Endothelial cell (in vitro differentiated cells): Measurements from ENCODE around the gene ATP2A3. TPM values are rescaled to one million over a fixed set of nuclear protein-coding genes. Genes with fewer than 3 reads are reported as not detected.

Experiments used
- DNase-seq: peaks from one replicate; pipeline ENCODE4 v3.0.0; 2021; ENCODE audit warnings: low spot score
- H3K27ac Mint-ChIP-seq: one replicate; pipeline ENCODE4 v1.8.0; 2021; ENCODE audit warnings: mixed read lengths, inconsistent platforms; ENCODE audit not compliant: unreplicated experiment
- H3K27me3 Mint-ChIP-seq: one replicate; pipeline ENCODE4 v1.8.0; 2021; ENCODE audit warnings: mild to moderate bottlenecking, moderate library complexity, mixed read lengths, inconsistent platforms; ENCODE audit not compliant: unreplicated experiment
- H3K36me3 Mint-ChIP-seq: one replicate; pipeline ENCODE4 v1.8.0; 2021; ENCODE audit warnings: mild to moderate bottlenecking, low read depth, mixed read lengths, inconsistent platforms; ENCODE audit not compliant: unreplicated experiment
- H3K4me1 Mint-ChIP-seq: one replicate; pipeline ENCODE4 v1.8.0; 2021; ENCODE audit warnings: mild to moderate bottlenecking, mixed read lengths, inconsistent platforms; ENCODE audit not compliant: unreplicated experiment
- H3K4me3 Mint-ChIP-seq: one replicate; pipeline ENCODE4 v1.8.0; 2021; ENCODE audit warnings: mild to moderate bottlenecking, mixed read lengths, inconsistent platforms; ENCODE audit not compliant: unreplicated experiment
- H3K9me3 Mint-ChIP-seq: one replicate; pipeline ENCODE4 v1.8.0; 2021; ENCODE audit warnings: mixed read lengths, inconsistent platforms; ENCODE audit not compliant: unreplicated experiment
- total RNA-seq: library from RNA; stranded (reverse); fragmentation: NEBNext Ultra II Directional; extraction: Animal tissue kit (Norgen Biotek cat#: 25700); gene quantifications from one replicate; pipeline ENCODE4 v1.2.1, GENCODE V29; 2021; ENCODE audit not compliant: unreplicated experiment
- TF ChIP-seq, protein P1 (sequence below): fragments of 200-600 bp; sonication (generic); IDR thresholded peaks from one replicate; pipeline ENCODE4 v1.5.0; 2021; ENCODE audit warnings: antibody characterized with exemption; ENCODE audit not compliant: unreplicated experiment

Gene ATP2A3
- total RNA-seq, 1 donor from 2014 or later: 116 TPM

DNA sequence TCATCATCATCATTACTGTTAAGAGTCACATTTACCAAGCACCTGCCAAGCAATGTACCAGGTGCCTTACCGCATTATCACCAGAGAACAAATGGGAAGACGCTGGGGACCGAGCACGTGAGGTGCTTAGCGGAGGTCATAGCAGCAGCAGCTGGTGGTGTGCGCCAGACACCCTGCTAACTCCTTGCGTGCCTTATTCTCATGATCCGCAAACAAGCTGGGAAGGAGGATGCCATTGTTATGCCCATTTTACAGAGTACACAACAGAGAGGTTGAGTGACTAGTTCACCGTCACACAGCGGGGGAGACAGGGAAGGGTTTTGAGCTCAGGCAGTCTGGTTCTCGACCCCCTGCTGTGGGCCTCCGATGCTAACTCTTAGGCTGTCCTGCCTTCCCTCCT is 7.3 kb downstream of the ATP2A3 start:
- Mint-ChIP-seq H3K36me3 (peaks cover 12% of the 10 kb centered on the region), H3K4me3 (no peak overlapping the region)

DNA sequence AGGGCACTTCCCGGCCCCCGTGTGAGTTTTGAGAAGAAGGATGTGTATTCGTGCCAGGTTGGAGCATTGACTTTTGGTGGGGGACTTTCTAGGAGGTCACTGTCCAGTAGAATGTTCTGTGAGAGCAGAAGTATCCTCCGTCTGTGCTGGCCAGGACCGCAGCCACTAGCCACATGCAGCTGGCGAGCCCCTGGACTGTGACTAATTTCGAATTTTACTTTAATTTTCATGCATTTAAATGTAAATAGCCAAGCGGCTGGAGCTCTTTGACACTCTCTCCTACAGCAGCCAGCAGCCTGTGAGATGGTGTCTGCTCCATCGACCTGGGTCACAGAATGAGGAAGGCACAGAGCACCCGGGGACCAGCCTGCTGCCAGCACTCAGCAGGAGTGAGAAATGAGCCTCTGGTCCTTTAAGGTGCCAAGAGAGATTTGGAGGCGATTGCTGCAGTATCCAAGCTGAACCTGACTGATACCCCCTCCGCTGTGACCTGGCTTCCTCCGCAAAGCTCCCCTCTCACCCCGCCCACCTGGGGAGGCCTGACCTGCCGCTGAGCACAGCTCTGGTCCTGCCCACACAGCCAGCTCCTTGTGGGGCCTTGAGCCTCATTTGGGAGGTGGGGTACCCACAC is 7.8 kb downstream of the ATP2A3 start:
- DNase-seq: no peak
- Mint-ChIP-seq H3K4me1 (peaks cover 13% of the 10 kb centered on the region), H3K36me3 (peaks cover 12% of the 10 kb centered on the region), H3K27me3 (peaks cover 11% of the 10 kb centered on the region), H3K4me3 (peak overlapping the region; percentile 18), H3K27ac (peak overlapping the region; percentile 48), H3K9me3 (no peaks in the 10 kb centered on the region)
- TF ChIP-seq, protein P1, sequence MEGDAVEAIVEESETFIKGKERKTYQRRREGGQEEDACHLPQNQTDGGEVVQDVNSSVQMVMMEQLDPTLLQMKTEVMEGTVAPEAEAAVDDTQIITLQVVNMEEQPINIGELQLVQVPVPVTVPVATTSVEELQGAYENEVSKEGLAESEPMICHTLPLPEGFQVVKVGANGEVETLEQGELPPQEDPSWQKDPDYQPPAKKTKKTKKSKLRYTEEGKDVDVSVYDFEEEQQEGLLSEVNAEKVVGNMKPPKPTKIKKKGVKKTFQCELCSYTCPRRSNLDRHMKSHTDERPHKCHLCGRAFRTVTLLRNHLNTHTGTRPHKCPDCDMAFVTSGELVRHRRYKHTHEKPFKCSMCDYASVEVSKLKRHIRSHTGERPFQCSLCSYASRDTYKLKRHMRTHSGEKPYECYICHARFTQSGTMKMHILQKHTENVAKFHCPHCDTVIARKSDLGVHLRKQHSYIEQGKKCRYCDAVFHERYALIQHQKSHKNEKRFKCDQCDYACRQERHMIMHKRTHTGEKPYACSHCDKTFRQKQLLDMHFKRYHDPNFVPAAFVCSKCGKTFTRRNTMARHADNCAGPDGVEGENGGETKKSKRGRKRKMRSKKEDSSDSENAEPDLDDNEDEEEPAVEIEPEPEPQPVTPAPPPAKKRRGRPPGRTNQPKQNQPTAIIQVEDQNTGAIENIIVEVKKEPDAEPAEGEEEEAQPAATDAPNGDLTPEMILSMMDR: no peak

More for the DNA sequence above, 7.3 kb downstream of the ATP2A3 start:
- peaks cover 10% of the 10 kb centered on the region for H3K27me3 Mint-ChIP-seq
- peaks cover 13% of the 10 kb centered on the region for H3K4me1 Mint-ChIP-seq
- DNase-seq: no peak
- H3K9me3 Mint-ChIP-seq: no peaks in the 10 kb centered on the region
- H3K27ac Mint-ChIP-seq: no peak overlapping the region
- TF ChIP-seq, protein P1: no peak

DNA sequence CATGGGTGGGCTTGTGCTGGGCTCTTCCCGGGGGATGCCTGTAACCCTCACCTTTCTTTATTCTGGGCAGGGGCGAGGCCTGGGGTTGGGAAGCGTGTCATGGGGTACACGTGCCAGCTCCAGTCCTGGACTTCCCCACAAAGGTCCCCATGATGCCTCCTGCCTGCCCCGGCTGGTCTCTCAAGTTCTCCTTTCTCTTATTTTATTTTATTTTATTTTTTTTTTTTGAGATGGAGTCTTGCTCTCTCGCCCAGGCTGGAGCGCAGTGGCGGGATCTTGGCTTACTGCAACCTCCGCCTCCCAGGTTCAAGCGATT is 8.6 kb downstream of the ATP2A3 start:
- Mint-ChIP-seq H3K27ac (no peak overlapping the region), H3K9me3 (no peaks in the 10 kb centered on the region), H3K27me3 (peaks cover 11% of the 10 kb centered on the region), H3K4me3 (no peak overlapping the region), H3K36me3 (peaks cover 12% of the 10 kb centered on the region), H3K4me1 (peaks cover 9% of the 10 kb centered on the region)
- DNase-seq: no peak
- TF ChIP-seq, protein P1: no peak

DNA sequence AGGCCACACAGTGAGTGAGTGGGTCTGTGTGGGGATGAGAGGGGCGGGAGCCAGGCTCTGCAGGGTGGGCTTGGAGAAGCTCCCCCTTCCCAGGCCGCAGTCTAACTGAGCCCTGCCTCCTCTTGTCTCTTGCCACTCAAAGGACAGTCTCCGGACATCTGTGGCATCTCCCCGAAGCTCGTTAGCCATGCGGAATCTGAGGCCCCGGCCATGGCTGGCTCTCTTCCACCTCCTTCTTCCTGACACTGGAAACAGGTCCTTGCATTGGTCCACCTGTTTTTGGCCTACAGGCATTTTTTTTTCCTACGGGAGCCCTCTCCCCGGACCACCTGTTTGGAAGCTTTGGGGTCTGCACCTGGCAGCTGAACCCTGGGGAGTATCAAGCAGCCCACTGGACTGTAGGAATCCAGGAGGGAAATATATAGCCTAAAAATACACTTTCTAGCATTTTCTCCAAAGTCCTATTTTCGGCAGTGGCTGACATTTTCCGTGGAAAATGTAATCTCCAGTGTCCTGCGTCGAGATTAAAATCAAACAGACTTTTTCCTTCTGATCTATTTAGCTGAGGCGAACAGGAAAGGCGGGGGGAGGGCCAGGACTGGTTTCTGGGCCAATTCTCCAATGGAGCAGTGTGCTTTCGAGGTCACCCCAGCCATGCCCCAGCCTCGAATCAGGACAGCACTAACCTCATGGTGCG is 9.1 kb downstream of the ATP2A3 start:
- DNase-seq: no peak
- Mint-ChIP-seq H3K4me3 (no peak overlapping the region), H3K27me3 (peaks cover 10% of the 10 kb centered on the region), H3K36me3 (peaks cover 12% of the 10 kb centered on the region), H3K27ac (no peak overlapping the region), H3K9me3 (no peaks in the 10 kb centered on the region), H3K4me1 (peaks cover 6% of the 10 kb centered on the region)
- TF ChIP-seq, protein P1: no peak

DNA sequence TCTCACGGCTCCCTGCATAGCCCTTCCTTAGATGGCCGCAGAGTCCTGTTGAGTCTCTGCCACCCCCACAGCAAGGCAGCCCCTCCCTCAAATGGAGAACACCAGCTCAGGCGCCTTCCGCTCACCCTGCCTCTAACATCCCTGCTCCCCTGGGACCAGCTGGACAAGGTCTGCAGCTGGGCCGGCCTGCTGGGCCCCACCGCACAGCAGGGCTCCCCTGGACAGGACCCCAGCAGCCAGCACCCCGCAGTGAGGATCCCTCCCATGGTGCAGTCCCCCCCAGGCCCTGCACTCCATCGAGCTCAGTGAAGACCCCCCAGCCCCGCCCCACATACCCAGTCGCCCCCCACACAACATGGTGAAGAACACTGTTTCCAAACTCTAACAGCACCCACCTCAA is 10.2 kb downstream of the ATP2A3 start:
- no peak overlapping the region for H3K27ac Mint-ChIP-seq
- H3K27me3 Mint-ChIP-seq: peaks cover 10% of the 10 kb centered on the region
- H3K36me3 Mint-ChIP-seq: peaks cover 12% of the 10 kb centered on the region
- TF ChIP-seq, protein P1: no peak
- H3K9me3 Mint-ChIP-seq: no peaks in the 10 kb centered on the region
- DNase-seq: no peak
- H3K4me3 Mint-ChIP-seq: no peak overlapping the region
- H3K4me1 Mint-ChIP-seq: peaks cover 6% of the 10 kb centered on the region
